Measurements from ENCODE around the gene CCSER2. TPM values are rescaled to one million over a fixed set of nuclear protein-coding genes. Genes with fewer than 3 reads are reported as not detected.

Gene CCSER2
- total RNA-seq, 2 experiments from 2014 or later, result 77.8 to 78.8 TPM

DNA sequence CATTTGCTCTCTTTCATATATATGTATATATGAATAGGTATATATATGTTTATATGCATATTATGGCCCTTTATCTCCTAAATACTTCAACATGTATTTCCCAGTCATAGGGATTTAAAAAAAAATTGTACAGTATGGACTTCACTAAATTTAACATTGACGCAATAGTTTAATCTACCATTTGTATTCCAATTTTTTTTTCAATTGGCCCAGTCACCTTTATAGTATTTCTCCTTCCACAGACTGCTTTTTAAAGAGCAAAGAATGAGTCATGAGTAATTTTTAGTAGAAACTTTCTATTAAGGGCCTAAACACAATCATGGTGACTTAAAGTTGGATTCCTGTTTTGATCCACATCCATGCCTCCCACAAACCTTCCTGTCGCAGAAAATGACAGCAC is 20.5 kb downstream of the CCSER2 start:
- no peaks in the 10 kb centered on the region for H3K27me3 Mint-ChIP-seq (ENCODE audit: low read depth)
- H3K4me1 Mint-ChIP-seq (ENCODE audit: low read depth), result peaks cover 41% of the 10 kb centered on the region
- ATAC-seq, result no peak

DNA sequence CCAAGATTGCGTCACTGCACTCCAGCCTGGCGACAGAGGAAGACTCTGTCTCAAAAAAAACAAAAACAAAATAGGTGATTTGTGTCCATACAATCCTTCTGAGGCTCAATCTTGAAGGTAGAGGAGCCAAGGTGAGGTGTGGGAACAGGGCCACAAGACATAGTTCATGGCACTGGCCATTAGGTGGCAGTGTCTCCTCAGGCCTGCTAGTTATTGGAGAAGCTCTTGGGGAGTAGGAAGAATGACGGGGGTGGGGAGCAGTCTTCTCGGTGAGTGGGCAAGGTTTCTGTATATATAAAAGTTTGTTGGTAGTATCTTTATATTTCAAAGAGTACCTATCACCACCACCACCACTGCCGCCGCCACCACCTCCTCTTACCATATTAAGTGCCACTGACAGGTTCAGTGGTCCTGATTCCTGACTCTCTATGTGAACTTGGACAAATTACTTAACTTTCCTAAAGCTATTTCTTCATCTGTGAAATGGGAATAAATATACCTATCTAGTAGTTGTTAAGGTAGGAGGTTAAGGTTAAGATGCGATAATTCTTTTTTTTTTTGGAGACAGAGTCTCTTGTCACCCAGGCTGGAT is 24.0 kb downstream of the CCSER2 start:
- no peak overlapping the region for H3K4me3 Mint-ChIP-seq
- peaks cover 54% of the 10 kb centered on the region for H3K4me1 Mint-ChIP-seq (ENCODE audit: low read depth)
- H3K27ac Mint-ChIP-seq, result no peak overlapping the region
- POLR2A ChIA-PET, result interaction anchor here (1.3 kb wide), 1 partner anchor 18 kb away, joined by 5 read pairs; no protein-coding TSS in a partner anchor
- no peaks in the 10 kb centered on the region for H3K9me3 Mint-ChIP-seq (ENCODE audit: insufficient read depth)
- DNase-seq, result peak; percentile 79
- CTCF ChIA-PET, result interaction anchor here (0.5 to 7.2 kb wide), 28 partner anchors 9 to 186 kb away, joined by 3 to 72 read pairs (median 4); partner anchors contain the start of gene CCSER2
- peak; percentile 93 for ATAC-seq
- H3K27me3 Mint-ChIP-seq (ENCODE audit: low read depth), result no peaks in the 10 kb centered on the region
- peaks cover 16% of the 10 kb centered on the region for H3K36me3 Mint-ChIP-seq (ENCODE audit: low read depth)

More for the DNA sequence above, 20.5 kb downstream of the CCSER2 start:
- Mint-ChIP-seq H3K4me3 (no peak overlapping the region), H3K36me3 (ENCODE audit: low read depth) (peaks cover 29% of the 10 kb centered on the region), H3K9me3 (ENCODE audit: insufficient read depth) (no peaks in the 10 kb centered on the region), H3K27ac (no peak overlapping the region)
- ChIA-PET POLR2A (no interaction called here), CTCF (no interaction called here)
- no peak for DNase-seq

DNA sequence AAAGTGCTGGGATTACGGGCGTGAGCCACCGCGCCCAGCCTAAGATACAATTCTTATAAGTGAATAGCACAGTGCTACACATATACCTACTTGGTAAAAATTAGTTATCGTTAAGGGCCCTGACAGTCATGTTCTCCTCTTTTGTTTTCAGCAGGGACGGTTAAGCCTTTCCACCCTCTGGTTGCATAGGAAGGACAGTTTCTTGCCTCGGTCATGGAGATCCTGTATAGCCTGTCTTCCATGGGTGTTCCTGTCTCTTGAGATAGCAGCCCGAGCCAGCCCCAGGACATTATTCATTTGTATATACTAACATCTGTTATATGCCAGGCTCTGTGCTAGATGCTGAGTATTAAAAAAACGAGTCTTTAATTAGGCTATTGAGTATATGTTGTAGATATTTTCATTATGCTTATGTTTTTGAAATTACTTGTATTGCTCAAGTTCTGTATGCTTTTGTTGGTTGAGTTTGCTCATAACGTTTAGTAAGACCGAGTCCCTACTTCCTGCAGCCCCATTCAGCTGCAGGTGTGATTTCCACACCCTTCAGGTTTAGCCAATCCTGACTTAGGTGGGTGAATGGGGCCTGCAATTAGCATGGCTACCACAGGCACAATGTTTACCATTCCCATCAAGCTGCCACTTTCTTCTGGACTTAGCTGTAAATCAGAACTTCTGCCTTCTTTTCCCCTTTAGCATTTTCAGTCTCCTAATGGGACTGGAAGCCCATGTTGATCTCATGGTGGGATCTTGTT is 24.8 kb downstream of the CCSER2 start:
- H3K4me3 Mint-ChIP-seq, result no peak overlapping the region
- POLR2A ChIA-PET, result no interaction called here
- CTCF ChIA-PET, result interaction anchor here (0.7 to 7.2 kb wide), 21 partner anchors 9 to 185 kb away, joined by 3 to 72 read pairs (median 5); partner anchors contain the start of gene CCSER2
- H3K4me1 Mint-ChIP-seq (ENCODE audit: low read depth), result peaks cover 56% of the 10 kb centered on the region
- H3K9me3 Mint-ChIP-seq (ENCODE audit: insufficient read depth), result no peaks in the 10 kb centered on the region
- ATAC-seq (no peak), DNase-seq (no peak)
- H3K36me3 Mint-ChIP-seq (ENCODE audit: low read depth), result peaks cover 11% of the 10 kb centered on the region
- H3K27me3 Mint-ChIP-seq (ENCODE audit: low read depth), result no peaks in the 10 kb centered on the region
- no peak overlapping the region for H3K27ac Mint-ChIP-seq

DNA sequence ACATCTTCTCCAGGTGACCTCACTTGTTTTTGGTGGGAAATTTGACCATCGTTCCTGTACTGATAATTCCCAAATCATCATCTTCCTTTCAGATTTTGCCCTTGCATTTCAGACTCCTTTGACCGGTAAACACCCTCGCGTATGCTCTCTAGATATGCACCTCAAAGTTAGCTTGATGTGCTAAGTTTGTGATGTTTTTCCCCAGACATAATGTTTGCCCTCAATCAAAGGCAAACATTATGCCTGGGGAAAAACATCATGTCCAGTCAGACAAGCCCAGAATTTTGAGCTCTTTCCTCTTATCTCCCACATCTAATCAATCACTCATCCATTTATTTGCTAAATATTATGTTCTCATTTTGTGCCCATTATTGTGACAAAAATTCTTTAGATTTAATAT is 26.2 kb downstream of the CCSER2 start:
- ChIA-PET POLR2A (no interaction called here), CTCF (interaction anchor here (1.0 to 7.2 kb wide), 8 partner anchors 10 to 183 kb away, joined by 4 to 72 read pairs (median 8); no protein-coding TSS in a partner anchor)
- Mint-ChIP-seq H3K4me3 (no peak overlapping the region), H3K27me3 (ENCODE audit: low read depth) (no peaks in the 10 kb centered on the region), H3K36me3 (ENCODE audit: low read depth) (peaks cover 5% of the 10 kb centered on the region), H3K4me1 (ENCODE audit: low read depth) (peaks cover 63% of the 10 kb centered on the region), H3K27ac (no peak overlapping the region), H3K9me3 (ENCODE audit: insufficient read depth) (no peaks in the 10 kb centered on the region)
- ATAC-seq (no peak), DNase-seq (no peak)

GRCh38 chr10:84355106-84355505 is 26.7 kb downstream of the CCSER2 start:
- H3K27me3 Mint-ChIP-seq (ENCODE audit: low read depth), result no peaks in the 10 kb centered on the region
- ATAC-seq (no peak), DNase-seq (no peak)
- peaks cover 65% of the 10 kb centered on the region for H3K4me1 Mint-ChIP-seq (ENCODE audit: low read depth)
- no peak overlapping the region for H3K27ac Mint-ChIP-seq
- H3K4me3 Mint-ChIP-seq, result no peak overlapping the region
- CTCF ChIA-PET, result interaction anchor here (0.8 to 7.2 kb wide), 8 partner anchors 11 to 183 kb away, joined by 3 to 72 read pairs (median 4); no protein-coding TSS in a partner anchor
- H3K9me3 Mint-ChIP-seq (ENCODE audit: insufficient read depth), result no peaks in the 10 kb centered on the region
- H3K36me3 Mint-ChIP-seq (ENCODE audit: low read depth), result peaks cover 5% of the 10 kb centered on the region
- POLR2A ChIA-PET, result no interaction called here

DNA sequence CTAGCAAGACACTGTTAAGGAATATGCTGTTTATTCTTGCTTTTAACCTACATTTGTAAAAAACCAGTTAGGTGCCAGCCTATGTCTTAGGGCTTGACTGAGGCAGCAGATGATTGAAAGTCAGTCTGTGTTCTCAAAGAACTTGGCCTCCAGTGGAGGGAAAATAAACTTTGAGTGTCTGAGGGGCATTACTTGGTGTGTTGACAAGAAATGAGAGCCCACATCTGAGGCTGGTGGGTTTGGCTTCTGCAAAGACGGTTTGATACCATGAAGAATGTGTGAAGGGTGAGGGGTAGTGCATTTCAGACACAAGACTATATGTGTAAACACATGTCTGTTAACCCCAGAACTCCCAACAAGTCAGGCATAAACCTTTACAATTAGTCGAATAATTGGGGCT is 28.5 kb downstream of the CCSER2 start:
- Mint-ChIP-seq H3K36me3 (ENCODE audit: low read depth) (peaks cover 8% of the 10 kb centered on the region), H3K27ac (no peak overlapping the region), H3K4me1 (ENCODE audit: low read depth) (peaks cover 76% of the 10 kb centered on the region), H3K9me3 (ENCODE audit: insufficient read depth) (no peaks in the 10 kb centered on the region), H3K4me3 (no peak overlapping the region), H3K27me3 (ENCODE audit: low read depth) (no peaks in the 10 kb centered on the region)
- ChIA-PET CTCF (interaction anchor here (1.9 to 7.2 kb wide), 3 partner anchors 15 to 181 kb away, joined by 7 to 72 read pairs (median 7); no protein-coding TSS in a partner anchor), POLR2A (interaction anchor here (0.6 kb wide), 1 partner anchor 146 kb away, joined by 3 read pairs; no protein-coding TSS in a partner anchor)
- DNase-seq (peak; percentile 27), ATAC-seq (peak; percentile 17)

DNA sequence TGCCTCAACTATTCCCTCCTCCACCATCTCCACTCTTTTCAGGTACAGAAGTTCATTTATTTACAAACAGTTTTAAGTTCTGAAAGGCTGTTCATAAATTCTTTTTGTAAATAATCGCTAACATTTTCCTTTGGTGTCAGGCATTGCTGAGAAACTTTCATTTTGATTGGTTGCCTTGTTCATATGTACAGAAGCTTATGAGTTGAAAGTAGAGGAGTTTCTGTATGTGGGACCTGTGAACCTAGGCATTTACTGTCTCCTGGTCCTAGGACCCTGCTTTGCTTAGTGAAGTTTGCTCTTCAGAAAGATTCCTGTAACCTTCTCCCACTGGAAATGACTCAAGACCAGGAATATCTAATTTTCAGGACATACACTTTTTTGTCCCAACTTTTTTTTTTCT is 30.4 kb downstream of the CCSER2 start:
- POLR2A ChIA-PET, result no interaction called here
- DNase-seq (no peak), ATAC-seq (no peak)
- H3K27ac Mint-ChIP-seq, result no peak overlapping the region
- H3K4me1 Mint-ChIP-seq (ENCODE audit: low read depth), result peaks cover 74% of the 10 kb centered on the region
- no peak overlapping the region for H3K4me3 Mint-ChIP-seq
- H3K9me3 Mint-ChIP-seq (ENCODE audit: insufficient read depth), result no peaks in the 10 kb centered on the region
- CTCF ChIA-PET, result interaction anchor here (0.6 to 7.2 kb wide), 3 partner anchors 71 to 179 kb away, joined by 3 to 72 read pairs (median 6); no protein-coding TSS in a partner anchor
- H3K36me3 Mint-ChIP-seq (ENCODE audit: low read depth), result peaks cover 14% of the 10 kb centered on the region
- H3K27me3 Mint-ChIP-seq (ENCODE audit: low read depth), result no peaks in the 10 kb centered on the region

DNA sequence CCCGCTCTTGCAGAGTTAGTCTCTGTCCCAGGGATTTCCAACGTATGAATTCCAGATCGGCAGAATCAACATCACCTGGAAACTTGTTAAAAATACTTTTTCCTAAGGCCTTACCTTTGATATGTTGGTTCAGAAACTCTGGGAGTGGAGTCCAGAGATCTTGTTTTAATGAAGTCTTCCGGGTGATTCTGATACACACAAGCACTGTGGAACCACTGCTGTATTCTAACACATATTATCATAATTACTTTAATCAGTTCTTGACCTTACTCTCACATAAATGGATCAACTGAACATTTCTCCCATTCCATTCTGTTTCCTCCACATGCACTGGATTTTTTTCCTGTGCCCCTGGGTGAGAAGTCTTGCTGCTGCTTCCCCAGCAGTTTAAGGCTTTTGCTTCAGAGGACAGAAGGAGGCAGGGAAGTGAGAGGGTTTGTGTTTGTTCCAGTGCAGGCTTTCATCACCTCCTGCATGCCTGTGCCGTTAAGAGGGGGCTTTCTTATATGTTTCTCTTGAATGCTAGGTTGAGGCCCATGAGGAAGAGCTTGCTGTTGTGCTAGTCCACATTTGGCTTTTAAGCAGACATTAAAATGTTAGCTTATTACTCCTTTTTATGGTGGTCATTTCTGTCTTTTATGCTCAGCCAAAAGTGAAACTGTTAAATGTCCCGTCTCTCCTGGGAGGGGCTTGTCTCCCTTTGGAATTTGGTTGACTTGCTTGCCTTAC is 32.4 kb downstream of the CCSER2 start:
- H3K36me3 Mint-ChIP-seq (ENCODE audit: low read depth), result peaks cover 16% of the 10 kb centered on the region
- H3K4me3 Mint-ChIP-seq, result peak overlapping the region; percentile 13
- no peak overlapping the region for H3K27ac Mint-ChIP-seq
- H3K4me1 Mint-ChIP-seq (ENCODE audit: low read depth), result peaks cover 59% of the 10 kb centered on the region
- CTCF ChIA-PET, result interaction anchor here (0.6 to 2.6 kb wide), 7 partner anchors 9 to 180 kb away, joined by 3 to 13 read pairs (median 3); no protein-coding TSS in a partner anchor
- DNase-seq (no peak), ATAC-seq (no peak)
- no peaks in the 10 kb centered on the region for H3K9me3 Mint-ChIP-seq (ENCODE audit: insufficient read depth)
- POLR2A ChIA-PET, result no interaction called here
- no peaks in the 10 kb centered on the region for H3K27me3 Mint-ChIP-seq (ENCODE audit: low read depth)

DNA sequence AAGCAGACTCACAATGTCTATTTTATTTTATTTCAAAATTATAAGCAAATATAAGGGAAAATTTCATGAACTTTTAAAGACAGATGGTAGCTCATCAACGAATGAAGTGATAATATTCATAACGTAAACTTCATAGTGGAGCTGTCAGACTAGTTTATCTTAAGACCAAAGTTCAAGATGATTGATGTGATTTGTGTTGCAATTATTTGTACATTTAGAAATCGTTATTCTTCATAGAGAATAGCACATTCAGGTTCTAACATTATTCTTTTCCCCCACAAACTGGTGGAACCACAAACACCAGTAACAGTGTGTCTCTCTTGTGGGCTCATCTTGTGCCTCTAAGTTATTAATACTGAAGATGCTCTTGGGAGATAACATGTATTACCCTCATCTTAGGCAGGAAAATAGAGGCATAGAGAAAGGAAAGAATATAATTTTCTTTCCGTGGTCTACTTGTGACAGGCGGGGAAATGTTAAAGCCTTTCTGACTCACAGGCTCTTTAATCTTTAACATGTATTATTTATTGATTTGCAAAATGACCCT is 37.0 kb downstream of the CCSER2 start:
- peaks cover 32% of the 10 kb centered on the region for H3K4me1 Mint-ChIP-seq (ENCODE audit: low read depth)
- no peaks in the 10 kb centered on the region for H3K27me3 Mint-ChIP-seq (ENCODE audit: low read depth)
- no peak overlapping the region for H3K27ac Mint-ChIP-seq
- no peak overlapping the region for H3K4me3 Mint-ChIP-seq
- H3K9me3 Mint-ChIP-seq (ENCODE audit: insufficient read depth), result peaks cover 4% of the 10 kb centered on the region
- DNase-seq, result no peak
- peaks cover 32% of the 10 kb centered on the region for H3K36me3 Mint-ChIP-seq (ENCODE audit: low read depth)
- ATAC-seq, result no peak
- POLR2A ChIA-PET, result interaction anchor here (0.6 kb wide), 1 partner anchor 24 kb away, joined by 5 read pairs; no protein-coding TSS in a partner anchor
- CTCF ChIA-PET, result interaction anchor here (0.8 to 3.2 kb wide), 6 partner anchors 10 to 172 kb away, joined by 3 to 17 read pairs (median 4); no protein-coding TSS in a partner anchor

DNA sequence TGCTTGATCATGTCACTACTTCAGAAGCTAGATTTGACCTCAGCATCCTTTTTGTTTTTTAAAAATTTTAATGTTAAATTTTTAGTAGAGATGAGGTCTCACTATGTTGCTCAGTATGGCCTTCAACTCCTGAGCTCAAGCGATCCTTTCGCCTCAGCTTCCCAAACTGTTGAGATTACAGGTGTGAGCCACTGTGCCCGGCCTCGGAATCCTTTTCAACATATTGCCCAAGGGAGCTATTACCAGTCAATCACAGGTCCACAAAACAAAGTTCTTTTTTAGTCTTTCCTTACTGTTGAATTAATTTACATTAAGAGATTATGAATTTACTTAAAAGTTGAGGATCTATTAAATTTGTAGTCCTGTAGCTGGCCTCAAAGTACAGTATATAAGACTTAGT is 37.7 kb downstream of the CCSER2 start:
- CTCF ChIA-PET, result interaction anchor here (0.7 to 3.2 kb wide), 4 partner anchors 9 to 171 kb away, joined by 3 to 17 read pairs (median 6); no protein-coding TSS in a partner anchor
- H3K9me3 Mint-ChIP-seq (ENCODE audit: insufficient read depth), result peaks cover 4% of the 10 kb centered on the region
- H3K27ac Mint-ChIP-seq, result no peak overlapping the region
- no peaks in the 10 kb centered on the region for H3K27me3 Mint-ChIP-seq (ENCODE audit: low read depth)
- H3K36me3 Mint-ChIP-seq (ENCODE audit: low read depth), result peaks cover 31% of the 10 kb centered on the region
- no peak for ATAC-seq
- no peak for DNase-seq
- POLR2A ChIA-PET, result no interaction called here
- H3K4me1 Mint-ChIP-seq (ENCODE audit: low read depth), result peaks cover 26% of the 10 kb centered on the region
- no peak overlapping the region for H3K4me3 Mint-ChIP-seq

DNA sequence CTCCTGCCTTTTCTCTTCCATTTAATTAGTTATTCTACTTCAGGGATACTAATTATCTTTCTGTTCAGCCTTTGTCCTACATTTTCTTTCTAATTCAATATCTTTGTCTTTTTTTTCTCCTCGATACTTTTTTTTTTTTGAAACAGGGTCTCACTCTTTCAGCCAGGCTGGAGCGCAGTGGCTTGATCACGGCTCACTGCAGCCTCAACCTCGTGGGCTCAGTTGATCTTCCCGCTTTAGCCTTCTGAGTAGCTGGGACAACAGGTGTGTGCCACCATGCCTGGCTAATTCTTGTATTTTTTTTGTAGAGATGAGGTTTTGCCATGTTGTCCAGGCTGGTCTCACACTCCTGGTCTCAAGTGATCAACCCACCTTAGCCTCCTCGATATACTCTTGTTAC is 38.9 kb downstream of the CCSER2 start:
- no peak overlapping the region for H3K27ac Mint-ChIP-seq
- ATAC-seq, result no peak
- ChIA-PET POLR2A (no interaction called here), CTCF (no interaction called here)
- peaks cover 4% of the 10 kb centered on the region for H3K9me3 Mint-ChIP-seq (ENCODE audit: insufficient read depth)
- no peaks in the 10 kb centered on the region for H3K27me3 Mint-ChIP-seq (ENCODE audit: low read depth)
- peaks cover 29% of the 10 kb centered on the region for H3K4me1 Mint-ChIP-seq (ENCODE audit: low read depth)
- no peak overlapping the region for H3K4me3 Mint-ChIP-seq
- peaks cover 40% of the 10 kb centered on the region for H3K36me3 Mint-ChIP-seq (ENCODE audit: low read depth)
- DNase-seq, result no peak
